ENCODE measurements around the gene ZNF592. TPM values are rescaled to one million over a fixed set of nuclear protein-coding genes. Genes with fewer than 3 reads are reported as not detected.

The ZNF592 gene
- total RNA-seq, 2 experiments from 2014 or later, result 36.5 to 36.6 TPM

GRCh38 chr15:84852212-84852611, 103.8 kb downstream of the ZNF592 start:
- DNase-seq, result no peak
- POLR2A ChIA-PET, result no interaction called here

GRCh38 chr15:84855136-84855535, 106.7 kb downstream of the ZNF592 start:
- peaks cover 2% of the 10 kb centered on the region for H3K27me3 Mint-ChIP-seq (ENCODE audit: low read depth)
- no peaks in the 10 kb centered on the region for H3K36me3 Mint-ChIP-seq (ENCODE audit: low read depth)
- H3K4me1 Mint-ChIP-seq (ENCODE audit: low read depth), result no peaks in the 10 kb centered on the region
- ATAC-seq (no peak), DNase-seq (no peak)
- H3K27ac Mint-ChIP-seq, result no peak overlapping the region
- ChIA-PET POLR2A (no interaction called here), CTCF (no interaction called here)
- no peaks in the 10 kb centered on the region for H3K9me3 Mint-ChIP-seq (ENCODE audit: insufficient read depth)
- no peak overlapping the region for H3K4me3 Mint-ChIP-seq

More at GRCh38 chr15:84852212-84852611, 103.8 kb downstream of the ZNF592 start:
- no peak overlapping the region for H3K27ac Mint-ChIP-seq
- H3K4me3 Mint-ChIP-seq, result no peak overlapping the region
- CTCF ChIA-PET, result interaction anchor here (0.5 to 1.8 kb wide), 2 partner anchors 76 to 254 kb away, joined by 3 to 6 read pairs; no protein-coding TSS in a partner anchor
- H3K27me3 Mint-ChIP-seq (ENCODE audit: low read depth), result peaks cover 2% of the 10 kb centered on the region
- peaks cover under 1% of the 10 kb centered on the region for H3K9me3 Mint-ChIP-seq (ENCODE audit: insufficient read depth)
- ATAC-seq, result no peak
- no peaks in the 10 kb centered on the region for H3K36me3 Mint-ChIP-seq (ENCODE audit: low read depth)
- H3K4me1 Mint-ChIP-seq (ENCODE audit: low read depth), result no peaks in the 10 kb centered on the region

GRCh38 chr15:84855765-84856164, 107.4 kb downstream of the ZNF592 start:
- no peak for ATAC-seq
- H3K36me3 Mint-ChIP-seq (ENCODE audit: low read depth), result no peaks in the 10 kb centered on the region

More at GRCh38 chr15:84855765-84856164, 107.4 kb downstream of the ZNF592 start:
- CTCF ChIA-PET, result no interaction called here
- Mint-ChIP-seq H3K9me3 (ENCODE audit: insufficient read depth) (no peaks in the 10 kb centered on the region), H3K27ac (no peak overlapping the region), H3K4me3 (no peak overlapping the region), H3K27me3 (ENCODE audit: low read depth) (peaks cover 2% of the 10 kb centered on the region), H3K4me1 (ENCODE audit: low read depth) (no peaks in the 10 kb centered on the region)
- POLR2A ChIA-PET, result no interaction called here
- DNase-seq, result no peak

Other genes starting within 250 kb of the ZNF592 start
- gene ZSCAN2, start 147.6 kb upstream of the ZNF592 start, total RNA-seq, result 1 to 10 TPM; 6.5 to 6.7 TPM
- 10 to 100 TPM; 22.1 to 23.8 TPM for gene WDR73, start 94.3 kb upstream of the ZNF592 start, total RNA-seq
- 1 to 10 TPM; 3.3 to 4.1 TPM for gene NMB, start 90.4 kb upstream of the ZNF592 start, total RNA-seq
- 100 to 1,000 TPM; 117 to 119 TPM for gene SEC11A, start 32.5 kb upstream of the ZNF592 start, total RNA-seq
- under 1 TPM; 0.18 to 0.24 TPM for gene ALPK3, start 68.8 kb downstream of the ZNF592 start, total RNA-seq
- not detected for gene SLC28A1, start 136.1 kb downstream of the ZNF592 start, total RNA-seq
- 10 to 100 TPM; 12.6 to 12.8 TPM for gene PDE8A, start 233.3 kb downstream of the ZNF592 start, total RNA-seq

Measured in activated CD8-positive, alpha-beta T cell treated with anti-CD3 and anti-CD28 coated beads, Interleukin-2, amount 10 ng/mL, durations not matched to agents 7 days and 5 days (primary cell).